Measurements from ENCODE around the gene MZB1. TPM values are rescaled to one million over a fixed set of nuclear protein-coding genes. Genes with fewer than 3 reads are reported as not detected.
"Not testable (repeated sequence)": the region's sequence is repeated elsewhere in the genome, so short reads cannot be mapped to it uniquely, and the experiment has no call there.

Gene MZB1
- total RNA-seq, 6 donors from 2014 or later = 1.5 to 30.7 (median 15.5) TPM

DNA sequence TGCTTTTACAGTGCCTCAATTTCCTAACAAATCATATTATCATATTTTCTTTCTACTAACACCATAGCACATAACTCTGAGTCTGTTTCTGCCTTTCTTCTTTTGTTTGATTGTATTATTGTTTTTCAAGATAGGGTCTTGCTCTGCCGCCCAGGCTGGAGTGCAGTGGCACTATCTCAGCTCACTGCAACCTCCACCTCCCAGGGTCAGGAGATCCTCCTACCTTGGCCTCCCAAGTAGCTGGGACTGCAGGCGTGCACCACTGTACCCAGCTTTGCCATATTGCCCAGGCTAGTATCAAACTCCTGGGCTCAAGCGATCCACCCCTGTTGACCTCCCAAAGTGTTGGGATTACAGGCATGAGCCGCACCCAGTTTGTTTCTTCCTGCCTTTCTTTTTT is 29.3 kb downstream of the MZB1 start:
- DNase-seq (no peak), ATAC-seq (ENCODE audit: low FRiP score in 2 of 2) (no peak)
- Histone ChIP-seq H3K9me3 (no peaks in the 10 kb centered on the region), H3K4me1 (peaks cover 0 to 10% (median 0%) of the 10 kb centered on the region in 4 donors), H3K36me3 (peaks cover 10 to 28% (median 15%) of the 10 kb centered on the region in 4 donors), H3K27ac (no peak overlapping the region), H3K27me3 (no peaks in the 10 kb centered on the region), H3K4me3 (no peak overlapping the region)
- WGBS, 2 donors = 91 to 93% methylated on average over 4 of the region's 4 CpGs
- no peak for TF ChIP-seq POLR2A (IDR thresholded peaks at IDR 0.05)
- no peak for TF ChIP-seq POLR2AphosphoS5 (IDR thresholded peaks at IDR 0.05)
- TF ChIP-seq, protein P1, sequence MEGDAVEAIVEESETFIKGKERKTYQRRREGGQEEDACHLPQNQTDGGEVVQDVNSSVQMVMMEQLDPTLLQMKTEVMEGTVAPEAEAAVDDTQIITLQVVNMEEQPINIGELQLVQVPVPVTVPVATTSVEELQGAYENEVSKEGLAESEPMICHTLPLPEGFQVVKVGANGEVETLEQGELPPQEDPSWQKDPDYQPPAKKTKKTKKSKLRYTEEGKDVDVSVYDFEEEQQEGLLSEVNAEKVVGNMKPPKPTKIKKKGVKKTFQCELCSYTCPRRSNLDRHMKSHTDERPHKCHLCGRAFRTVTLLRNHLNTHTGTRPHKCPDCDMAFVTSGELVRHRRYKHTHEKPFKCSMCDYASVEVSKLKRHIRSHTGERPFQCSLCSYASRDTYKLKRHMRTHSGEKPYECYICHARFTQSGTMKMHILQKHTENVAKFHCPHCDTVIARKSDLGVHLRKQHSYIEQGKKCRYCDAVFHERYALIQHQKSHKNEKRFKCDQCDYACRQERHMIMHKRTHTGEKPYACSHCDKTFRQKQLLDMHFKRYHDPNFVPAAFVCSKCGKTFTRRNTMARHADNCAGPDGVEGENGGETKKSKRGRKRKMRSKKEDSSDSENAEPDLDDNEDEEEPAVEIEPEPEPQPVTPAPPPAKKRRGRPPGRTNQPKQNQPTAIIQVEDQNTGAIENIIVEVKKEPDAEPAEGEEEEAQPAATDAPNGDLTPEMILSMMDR (IDR thresholded peaks at IDR 0.05) = no peak
- TF ChIP-seq EP300 (IDR thresholded peaks at IDR 0.05) = no peak

DNA sequence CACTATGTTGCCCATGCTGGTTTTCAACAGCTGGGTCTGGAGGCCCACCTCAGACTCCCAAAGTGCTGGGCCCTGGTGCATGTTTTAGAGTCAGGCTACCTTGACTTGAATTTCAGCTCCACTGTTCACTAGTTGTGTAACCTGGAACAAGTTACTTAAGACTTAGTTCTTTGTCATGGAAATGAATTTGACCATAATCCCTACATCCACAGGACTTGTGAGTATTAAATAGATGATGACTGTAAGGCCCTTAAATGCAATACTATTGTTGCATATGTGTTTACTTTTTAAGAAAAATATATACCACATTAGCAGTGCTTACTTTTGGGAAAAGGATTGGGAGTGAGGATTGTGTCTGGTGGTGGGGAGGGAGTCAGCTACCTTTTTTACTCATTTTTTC is 31.6 kb downstream of the MZB1 start:
- H3K27ac ChIP-seq = no peak overlapping the region
- no peak for ATAC-seq (ENCODE audit: low FRiP score in 2 of 2)
- peaks cover 0 to 10% (median 0%) of the 10 kb centered on the region in 4 donors for H3K4me1 ChIP-seq
- no peak overlapping the region for H3K4me3 ChIP-seq
- H3K27me3 ChIP-seq = no peaks in the 10 kb centered on the region
- TF ChIP-seq POLR2AphosphoS5 (IDR thresholded peaks at IDR 0.05) = no peak
- TF ChIP-seq POLR2A (IDR thresholded peaks at IDR 0.05) = no peak
- TF ChIP-seq EP300 (IDR thresholded peaks at IDR 0.05) = no peak
- TF ChIP-seq, protein P1 (IDR thresholded peaks at IDR 0.05) = no peak
- H3K9me3 ChIP-seq = no peaks in the 10 kb centered on the region
- no peak for DNase-seq
- peaks cover 0 to 14% (median 0%) of the 10 kb centered on the region in 4 donors for H3K36me3 ChIP-seq

DNA sequence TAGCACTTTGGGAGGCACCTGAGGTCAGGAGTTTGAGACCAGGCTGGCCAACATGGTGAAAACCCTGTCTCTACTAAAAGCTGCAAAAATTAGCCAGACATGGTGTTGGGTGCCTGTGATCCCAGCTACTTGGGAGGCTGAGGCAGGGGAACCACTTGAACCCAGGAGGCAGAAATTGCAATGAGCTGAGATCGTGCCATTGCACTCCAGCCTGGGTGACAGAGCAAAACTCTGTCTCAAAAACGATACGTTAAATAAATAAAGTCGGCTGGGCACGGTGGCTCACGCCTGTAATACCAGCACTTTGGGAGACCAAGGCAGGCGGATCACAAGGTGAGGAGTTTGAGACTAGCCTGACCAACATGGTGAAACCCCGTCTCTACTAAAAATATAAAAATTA is 33.8 kb downstream of the MZB1 start:
- ATAC-seq (ENCODE audit: low FRiP score in 2 of 2); H3K27me3 ChIP-seq; DNase-seq; H3K27ac ChIP-seq; H3K4me3 ChIP-seq; H3K9me3 ChIP-seq: not testable (repeated sequence)
- H3K4me1 ChIP-seq = peaks cover 0 to 13% (median 0%) of the 10 kb centered on the region in 4 donors
- peaks cover 0 to 14% (median 0%) of the 10 kb centered on the region in 4 donors for H3K36me3 ChIP-seq
- 87 to 95% methylated on average over 8 of the region's 8 CpGs for WGBS, 2 donors

DNA sequence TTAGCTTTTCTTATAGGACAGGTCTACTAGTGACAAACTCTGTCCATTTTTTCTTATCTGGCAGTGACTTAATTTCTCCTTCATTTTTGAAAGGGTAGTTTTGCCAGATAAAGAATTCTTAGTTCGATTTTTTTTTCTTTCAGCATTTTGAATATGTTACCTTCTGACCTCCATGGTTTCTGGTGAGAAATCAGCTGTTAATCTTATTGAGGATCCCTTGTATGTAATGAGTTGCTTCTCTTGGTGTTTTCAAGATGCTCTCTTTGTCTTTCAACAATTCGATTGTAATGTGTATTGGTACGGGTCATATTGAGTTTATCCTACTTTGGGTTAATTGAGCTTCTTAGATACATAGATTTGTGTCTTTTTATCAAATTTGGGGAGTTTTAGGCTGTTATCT is 35.5 kb downstream of the MZB1 start:
- H3K4me1 ChIP-seq = peaks cover 0 to 17% (median 10%) of the 10 kb centered on the region in 4 donors
- ATAC-seq (ENCODE audit: low FRiP score in 2 of 2) (no peak), DNase-seq (no peak)
- H3K27me3 ChIP-seq = no peaks in the 10 kb centered on the region
- peaks cover 0 to 14% (median 0%) of the 10 kb centered on the region in 4 donors for H3K36me3 ChIP-seq
- no peak overlapping the region for H3K4me3 ChIP-seq
- no peak overlapping the region for H3K27ac ChIP-seq
- no peak for TF ChIP-seq POLR2A (IDR thresholded peaks at IDR 0.05)
- no peak for TF ChIP-seq POLR2AphosphoS5 (IDR thresholded peaks at IDR 0.05)
- TF ChIP-seq, protein P1 (IDR thresholded peaks at IDR 0.05) = no peak
- TF ChIP-seq EP300 (IDR thresholded peaks at IDR 0.05) = no peak
- no peaks in the 10 kb centered on the region for H3K9me3 ChIP-seq
- WGBS, 2 donors = 93 to 98% methylated on average over 3 of the region's 3 CpGs

DNA sequence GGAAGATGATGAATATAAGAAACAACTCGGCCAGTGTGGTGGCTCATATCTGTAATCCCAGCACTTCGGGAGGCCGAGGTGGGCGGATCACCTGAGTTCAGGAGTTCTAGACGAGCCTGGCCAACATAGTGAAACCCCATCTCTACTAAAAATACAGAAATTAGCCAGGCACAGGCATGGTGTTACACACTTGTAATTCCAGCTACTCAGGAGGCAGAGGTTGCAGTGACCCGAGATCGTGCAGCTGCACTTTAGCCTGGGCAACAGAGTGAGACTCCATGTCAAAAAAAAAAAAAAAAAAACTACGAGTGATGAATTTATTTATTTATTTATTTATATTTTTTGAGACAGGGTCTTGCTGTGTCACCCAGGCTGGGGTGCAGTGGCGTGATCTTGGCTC is 41.9 kb downstream of the MZB1 start:
- H3K4me1 ChIP-seq = peaks cover 22 to 54% (median 30%) of the 10 kb centered on the region in 4 donors
- DNase-seq; H3K27me3 ChIP-seq; ATAC-seq (ENCODE audit: low FRiP score in 2 of 2); H3K36me3 ChIP-seq; H3K9me3 ChIP-seq; H3K27ac ChIP-seq; H3K4me3 ChIP-seq: not testable (repeated sequence)
- WGBS, 2 donors = 93 to 94% methylated on average over 9 of the region's 9 CpGs

DNA sequence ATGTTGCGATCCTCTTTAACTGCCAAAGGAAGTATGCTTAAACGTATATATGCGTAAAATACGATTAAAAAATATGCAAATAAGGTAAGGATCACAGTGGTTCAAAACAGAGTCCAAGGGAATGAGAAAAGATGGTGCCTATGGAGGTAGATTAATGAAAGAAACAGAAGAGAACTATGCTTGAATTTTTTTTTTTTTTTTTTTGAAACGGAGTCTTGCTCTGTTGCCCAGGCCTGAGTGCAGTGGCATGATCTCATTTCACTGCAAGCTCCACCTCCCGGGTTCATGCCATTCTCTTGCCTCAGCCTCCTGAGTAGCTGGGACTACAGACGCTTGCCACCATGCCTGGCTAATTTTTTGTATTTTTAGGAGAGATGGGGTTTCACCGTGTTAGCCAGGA is 44.3 kb downstream of the MZB1 start:
- not testable (repeated sequence) for H3K27ac ChIP-seq; H3K36me3 ChIP-seq; DNase-seq; H3K27me3 ChIP-seq; H3K4me3 ChIP-seq; ATAC-seq (ENCODE audit: low FRiP score in 2 of 2); H3K9me3 ChIP-seq
- WGBS, 2 donors = 96 to 97% methylated on average over 8 of the region's 8 CpGs
- peaks cover 31 to 65% (median 40%) of the 10 kb centered on the region in 4 donors for H3K4me1 ChIP-seq
